ENCODE data around the gene PRPF6.
A peak's percentile ranks its signal among the peaks of the same experiment; 100 is the strongest.

Gene PRPF6

DNA sequence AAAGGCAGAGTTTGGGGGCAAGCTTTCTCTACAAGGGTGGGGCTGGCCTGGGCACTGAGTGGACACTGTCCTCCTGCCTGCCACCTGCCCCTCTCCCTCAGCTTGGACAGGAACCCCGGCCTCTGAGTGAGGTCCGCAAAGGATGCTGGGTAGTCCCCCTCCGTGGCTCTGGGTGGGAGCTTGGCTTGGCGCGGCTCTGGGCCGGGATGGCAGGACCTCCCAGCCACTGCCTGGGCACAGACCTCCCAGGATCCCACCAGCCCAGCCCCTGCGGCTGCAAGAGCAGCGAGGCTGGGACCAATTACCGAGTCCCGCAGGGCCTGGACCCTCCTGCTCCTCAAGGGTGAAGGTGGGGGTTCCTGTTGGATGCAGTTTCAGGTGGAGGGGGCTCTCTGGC lies 71.4 kb downstream of the PRPF6 start:
- no peak for DNase-seq

DNA sequence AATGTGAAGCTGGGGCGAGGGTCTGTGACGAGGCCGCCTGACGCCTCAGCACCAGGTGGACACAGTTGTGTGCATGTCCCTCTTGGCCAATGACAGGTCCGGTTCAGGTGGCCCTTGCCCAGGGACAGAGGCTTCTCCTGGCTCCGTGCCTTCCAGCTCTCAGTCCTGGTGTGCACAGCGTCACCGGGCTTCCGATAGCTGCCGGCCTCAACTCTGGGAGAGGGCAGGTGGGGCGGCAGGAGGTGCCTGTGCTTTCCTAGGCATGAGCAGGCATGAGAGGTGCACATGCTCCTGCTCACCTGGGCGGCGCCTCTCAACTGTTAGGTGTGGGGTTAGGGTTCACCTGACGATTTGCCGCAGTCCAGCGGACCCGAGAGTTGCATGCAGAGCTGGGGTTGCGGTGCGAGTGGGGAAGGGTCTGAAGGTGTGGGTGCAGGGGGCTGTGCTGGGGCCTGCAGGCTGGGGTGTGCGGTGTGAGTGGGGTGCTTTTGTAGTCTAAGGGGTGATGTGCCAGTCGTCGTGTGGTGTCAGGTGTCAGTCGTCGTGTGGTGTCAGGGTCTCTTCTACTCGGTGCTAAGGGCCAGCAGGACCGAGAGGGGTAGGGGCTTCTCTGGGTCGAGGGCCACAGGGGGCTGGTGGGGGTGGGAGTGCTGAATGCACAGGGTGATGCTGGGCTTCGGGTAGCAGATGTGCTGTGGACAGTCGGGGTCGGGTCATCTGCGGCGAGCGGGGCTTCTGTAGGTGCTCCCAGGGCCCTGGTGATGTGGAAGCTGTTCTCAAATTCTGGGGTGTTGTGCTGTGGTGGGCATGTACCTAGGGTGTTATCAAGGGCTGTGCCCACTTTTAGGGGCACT lies 72.3 kb downstream of the PRPF6 start:
- peak; percentile 60 for DNase-seq

DNA sequence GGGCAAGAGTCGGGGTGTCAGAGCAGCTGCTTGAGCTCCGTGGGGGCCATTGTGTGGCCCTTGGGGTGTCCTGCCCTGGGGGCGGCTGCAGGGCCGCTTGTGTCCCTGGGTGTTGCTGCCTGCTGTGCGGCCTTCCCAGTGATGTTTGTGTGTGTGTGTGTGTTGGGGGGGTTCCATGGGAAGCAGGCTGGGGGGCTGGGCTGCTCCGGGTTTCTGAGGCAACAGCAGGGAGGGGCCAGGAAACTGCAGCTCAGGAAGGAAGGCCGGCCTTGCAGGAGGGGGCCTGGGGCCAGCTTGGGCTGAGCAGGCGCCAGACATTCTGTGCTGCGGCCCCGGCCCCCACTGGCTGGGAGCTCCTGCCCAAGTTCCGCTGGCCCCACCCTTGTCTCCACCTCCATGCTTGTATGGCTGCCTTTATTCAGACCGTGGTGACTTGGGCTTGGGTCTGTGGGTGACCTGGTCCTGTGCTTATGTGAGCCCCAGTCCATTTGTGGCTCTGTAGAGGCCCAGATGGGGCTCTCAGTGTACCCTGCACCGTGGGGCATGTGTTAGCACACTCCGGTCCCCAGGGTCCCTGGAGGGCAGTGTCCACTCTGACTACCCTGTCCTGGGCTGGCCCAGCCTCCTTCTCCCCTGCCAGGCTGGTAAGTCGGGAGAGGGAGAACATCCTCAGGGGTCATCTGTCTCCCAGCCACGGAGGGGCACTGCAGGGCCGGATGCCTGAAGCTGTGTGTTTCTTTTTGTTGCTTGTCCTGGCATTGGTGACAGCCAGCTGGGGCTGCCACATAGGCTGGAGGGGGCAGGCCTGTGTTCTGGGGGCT lies 73.1 kb downstream of the PRPF6 start:
- DNase-seq: peak; percentile 64

DNA sequence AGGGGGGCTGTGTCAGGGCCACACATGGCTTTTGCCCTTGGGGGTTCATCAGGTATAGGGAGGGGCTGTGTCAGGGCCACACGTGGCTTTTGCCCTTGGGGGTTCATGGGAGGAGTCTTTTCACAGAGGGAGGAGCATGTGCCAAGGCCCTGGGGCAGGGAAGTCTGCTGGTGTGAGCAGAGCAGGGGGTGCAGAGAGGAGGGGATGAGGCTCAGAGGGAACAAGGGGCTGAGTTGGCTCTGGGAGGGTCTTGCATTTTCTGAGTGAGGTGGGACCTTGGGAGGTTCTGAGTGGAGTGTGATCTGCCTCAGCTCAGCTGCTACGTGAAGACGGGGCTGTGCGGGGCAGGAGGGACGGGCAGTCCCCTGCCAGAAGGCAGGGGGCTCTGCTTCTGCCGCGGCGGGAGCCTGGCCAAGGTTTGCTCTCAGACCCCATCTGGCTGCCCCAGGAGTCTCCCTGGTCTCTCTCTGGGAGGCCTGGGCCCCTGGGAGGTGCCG lies 74.5 kb downstream of the PRPF6 start:
- DNase-seq: no peak

DNA sequence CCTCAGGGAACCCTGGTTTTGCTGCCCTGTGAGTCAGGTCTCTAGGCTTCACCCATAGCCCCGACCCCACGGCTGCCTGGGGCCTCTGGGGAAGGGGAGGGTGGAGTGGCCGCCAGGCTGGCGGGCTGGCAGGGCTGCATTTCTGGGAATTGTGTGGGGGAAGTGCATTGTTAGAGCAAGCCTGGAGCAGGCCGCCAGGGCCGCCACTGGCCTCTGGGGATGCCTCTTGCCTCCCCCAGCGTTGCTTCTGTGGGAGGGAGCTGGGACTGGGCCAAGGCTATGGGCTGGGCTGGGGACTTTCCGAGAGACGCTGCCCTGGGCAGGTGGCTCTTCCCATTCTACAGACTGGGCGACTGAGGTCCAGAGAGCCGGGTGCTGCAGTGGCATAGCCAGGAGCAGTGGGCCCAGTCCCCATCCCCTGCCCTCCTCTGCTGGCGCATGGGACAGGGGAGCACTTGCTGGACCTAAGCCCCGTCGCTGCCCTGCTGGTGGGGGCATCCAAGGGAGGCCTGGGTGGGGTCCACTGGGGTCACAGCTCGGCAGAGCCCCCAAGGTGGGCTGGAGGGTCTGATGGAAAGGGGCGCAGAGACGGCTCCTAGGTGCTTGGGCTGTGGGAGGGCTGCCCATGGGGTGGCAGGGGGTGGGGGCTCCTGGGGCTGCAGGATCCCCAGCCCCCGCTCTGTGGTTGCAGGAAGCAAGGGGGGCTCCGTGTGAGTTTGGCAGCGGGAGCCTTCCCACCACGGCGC lies 75.1 kb downstream of the PRPF6 start:
- no peak for DNase-seq

DNA sequence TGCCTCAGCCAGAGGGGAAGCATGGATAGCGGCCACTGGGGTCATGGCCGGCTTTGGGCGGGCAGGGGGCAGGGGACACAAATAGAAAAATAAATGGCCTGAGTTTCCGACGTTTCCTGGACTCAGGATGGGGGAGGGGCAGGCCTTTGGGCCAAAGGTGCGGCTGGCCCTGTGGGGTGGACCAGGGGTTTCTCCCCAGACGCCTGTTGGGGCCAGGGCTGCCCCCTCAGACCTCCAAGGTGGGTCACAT lies 75.6 kb downstream of the PRPF6 start:
- no peak for DNase-seq

DNA sequence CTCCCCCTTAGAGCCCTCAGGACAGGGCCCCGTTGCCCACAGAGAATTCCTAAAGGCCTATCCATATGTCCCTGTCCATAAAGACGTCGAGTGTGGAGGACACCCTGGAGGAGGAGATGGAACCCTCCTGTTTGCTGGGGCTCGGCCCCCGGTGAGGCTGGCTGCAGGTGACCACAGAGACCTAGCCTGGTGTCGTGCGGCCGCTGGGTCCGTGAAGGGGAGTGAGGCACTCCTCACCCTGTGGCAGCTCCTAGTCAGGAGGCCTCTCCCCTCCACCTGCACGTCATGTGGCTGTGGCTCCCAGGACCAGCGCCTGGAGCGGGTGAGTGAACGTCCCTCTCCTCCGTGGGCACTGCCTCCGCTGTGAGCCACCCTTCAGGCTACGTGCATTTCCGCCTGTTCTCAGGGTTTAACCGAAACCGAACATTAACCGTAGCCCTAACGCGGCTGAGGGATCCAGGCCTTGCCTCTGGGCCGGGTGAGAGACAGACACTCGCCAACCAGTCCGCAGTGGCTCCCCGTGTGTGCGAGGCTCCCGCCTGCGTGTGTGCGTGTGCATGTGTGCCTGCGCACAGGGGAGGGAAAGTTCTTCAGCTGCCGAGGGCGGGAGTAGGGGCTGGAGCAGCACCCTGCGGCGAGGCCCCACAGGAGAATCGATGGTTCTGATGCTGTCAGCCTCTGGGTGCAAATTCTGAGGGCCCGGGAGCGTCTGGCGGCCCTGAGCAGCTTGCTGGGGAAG lies 76.1 kb downstream of the PRPF6 start:
- peak; percentile 81 for DNase-seq

DNA sequence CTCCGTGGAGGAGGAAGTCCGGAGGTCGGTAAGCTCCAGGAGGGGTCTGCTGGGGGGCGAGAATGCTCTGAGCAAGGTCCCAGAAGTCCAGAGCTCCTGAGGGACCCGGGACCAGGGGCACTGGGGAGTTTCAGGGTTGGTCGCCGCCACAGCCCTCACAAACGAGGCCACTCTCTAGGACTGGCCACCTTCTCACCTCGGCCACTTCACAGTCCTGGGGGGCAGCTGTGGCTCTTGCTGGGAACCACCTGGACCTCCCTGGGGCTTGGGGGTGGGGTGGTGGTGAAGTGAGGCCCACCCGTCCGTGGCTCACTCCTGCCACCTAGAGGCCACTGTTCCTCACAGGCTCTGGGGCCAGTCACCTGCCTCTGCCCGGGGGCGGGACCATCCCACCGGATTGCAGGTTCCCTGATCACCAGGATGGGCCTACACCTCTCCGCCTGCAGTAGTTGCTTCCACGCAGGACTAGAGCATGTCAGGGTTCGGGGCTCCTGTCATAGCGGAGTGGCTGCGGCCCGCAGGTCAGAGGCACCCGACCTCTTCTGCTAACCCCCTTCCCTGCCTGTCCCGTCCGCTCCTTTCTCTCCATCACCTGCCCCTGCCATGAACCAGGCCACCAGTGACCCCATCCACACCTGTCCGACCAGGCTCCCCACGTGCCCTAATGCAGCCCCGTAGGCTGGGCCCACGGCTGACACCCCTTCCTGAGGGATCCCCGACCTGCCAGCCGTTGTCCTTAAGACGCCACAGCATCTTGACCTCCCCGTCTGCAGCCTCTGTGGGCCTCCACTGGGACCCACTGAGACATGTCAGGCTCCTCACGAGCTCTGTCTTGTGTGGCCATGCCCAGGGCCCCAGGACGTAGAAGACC lies 76.9 kb downstream of the PRPF6 start:
- DNase-seq: peak; percentile 88

DNA sequence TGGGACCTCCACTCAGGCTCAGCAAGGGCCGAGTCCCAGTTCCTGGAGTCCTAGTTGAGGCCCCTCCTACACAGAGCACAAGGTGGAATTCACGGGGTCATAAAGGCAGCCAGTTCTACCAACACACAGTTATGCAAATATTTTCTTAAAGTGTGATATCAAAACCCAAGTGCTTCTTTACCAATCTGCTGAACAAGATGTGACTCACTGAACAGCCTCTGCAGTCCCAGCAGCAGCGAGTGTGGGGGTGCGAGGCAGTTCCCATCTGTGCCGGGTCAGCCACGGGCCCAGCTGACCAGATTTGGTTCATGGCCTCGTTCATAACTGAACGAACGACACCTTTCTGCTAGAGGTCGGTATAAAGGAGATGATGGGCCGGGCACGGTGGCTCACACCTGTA lies 77.6 kb downstream of the PRPF6 start:
- no peak for DNase-seq

DNA sequence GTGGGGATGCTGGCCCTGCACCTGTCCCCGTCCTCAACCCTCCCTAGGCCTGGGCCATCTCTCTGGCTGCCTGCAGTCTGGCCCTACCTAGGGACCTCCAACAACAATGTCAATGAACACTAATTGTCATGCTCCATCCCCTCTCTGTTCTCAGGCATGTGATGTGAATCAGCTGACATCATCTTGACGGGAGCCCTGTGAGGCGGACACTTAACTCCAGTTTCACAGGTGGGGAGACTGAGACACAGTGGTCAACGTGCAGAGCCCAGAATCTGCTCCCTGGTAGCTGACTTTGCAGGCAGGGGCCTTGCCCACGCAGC lies 81.3 kb downstream of the PRPF6 start:
- DNase-seq: no peak

DNA sequence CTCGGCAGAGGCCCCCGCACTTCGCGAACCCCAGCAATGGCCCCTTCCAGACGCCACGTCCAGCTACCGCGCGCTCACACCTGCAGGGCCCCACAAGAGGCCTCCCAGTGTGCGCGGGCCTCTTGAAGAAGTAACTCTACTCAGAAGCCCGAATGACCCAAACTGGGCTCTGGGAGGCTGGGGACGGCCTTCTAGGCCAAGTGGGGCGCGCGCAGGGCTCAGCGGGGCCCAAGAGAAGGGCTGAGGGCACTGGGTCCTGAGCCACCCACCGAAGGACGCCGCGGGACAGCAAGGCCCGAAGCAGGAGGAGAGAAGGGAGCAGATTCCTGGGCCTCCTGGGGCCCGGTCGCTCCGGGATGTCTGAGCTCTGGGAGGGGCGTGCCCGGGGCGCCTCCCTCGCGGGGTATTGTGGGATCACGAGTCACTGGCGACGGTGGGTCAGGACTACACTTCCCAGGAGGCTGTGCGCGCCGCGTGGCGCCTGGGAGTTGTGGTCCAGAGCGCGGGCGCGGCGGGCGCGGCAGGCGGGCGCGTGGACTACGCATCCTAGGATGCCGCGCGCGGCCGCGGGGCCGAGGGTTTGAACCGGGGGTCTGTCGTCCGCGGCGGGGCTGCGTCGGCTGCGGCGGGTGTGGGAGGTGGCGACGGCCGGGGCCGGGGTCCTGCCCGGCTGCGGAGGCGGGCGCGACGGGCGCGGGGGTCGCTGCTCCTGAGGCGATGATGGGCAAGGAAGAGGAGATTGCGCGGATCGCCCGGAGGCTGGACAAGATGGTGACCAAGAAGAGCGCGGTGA lies 81.9 kb downstream of the PRPF6 start, which contains the start of gene TCEA2:
TCEA2 (plus strand) TSS at position 603 of the 793 bp plus-strand sequence; CDS start at position 718, 115 bp downstream.
- peak; percentile 98 for DNase-seq

DNA sequence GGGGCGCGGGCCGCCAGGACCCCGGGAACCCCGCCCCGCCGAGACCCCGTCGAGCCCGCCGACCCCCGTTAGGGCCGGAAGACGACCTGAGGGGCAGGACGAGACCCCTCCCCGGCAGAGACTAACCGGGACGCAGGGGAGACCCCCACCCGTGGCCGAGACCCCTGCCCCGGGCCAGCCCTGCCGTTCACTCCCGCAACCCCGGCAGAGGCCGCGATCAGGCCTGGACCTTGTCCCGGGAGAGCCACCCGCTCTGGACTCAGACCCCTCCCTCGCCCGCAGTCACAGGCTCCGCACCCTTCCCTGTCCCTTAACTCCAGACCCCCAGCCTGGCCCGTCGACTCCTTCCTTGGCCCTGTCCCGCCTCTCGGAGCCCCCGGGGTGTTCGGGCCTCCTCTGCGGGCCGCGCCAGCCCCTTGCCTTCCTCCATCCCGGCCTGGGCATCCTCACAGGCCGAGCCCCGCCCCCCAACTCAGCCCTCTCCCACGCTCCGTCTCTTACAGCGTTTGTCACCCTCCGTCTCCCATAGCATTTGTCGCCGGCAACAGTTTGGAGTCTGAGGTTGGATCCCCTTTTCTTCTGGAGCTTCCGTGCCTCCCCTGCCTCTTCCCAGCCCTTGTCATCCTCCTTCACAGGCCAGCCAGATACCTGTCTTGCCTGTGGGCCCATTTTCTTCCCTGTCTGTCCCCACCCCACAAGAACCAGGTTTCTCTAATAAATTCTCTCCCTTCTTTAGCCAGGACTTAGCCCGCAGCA lies 82.6 kb downstream of the PRPF6 start:
- peak; percentile 60 for DNase-seq

DNA sequence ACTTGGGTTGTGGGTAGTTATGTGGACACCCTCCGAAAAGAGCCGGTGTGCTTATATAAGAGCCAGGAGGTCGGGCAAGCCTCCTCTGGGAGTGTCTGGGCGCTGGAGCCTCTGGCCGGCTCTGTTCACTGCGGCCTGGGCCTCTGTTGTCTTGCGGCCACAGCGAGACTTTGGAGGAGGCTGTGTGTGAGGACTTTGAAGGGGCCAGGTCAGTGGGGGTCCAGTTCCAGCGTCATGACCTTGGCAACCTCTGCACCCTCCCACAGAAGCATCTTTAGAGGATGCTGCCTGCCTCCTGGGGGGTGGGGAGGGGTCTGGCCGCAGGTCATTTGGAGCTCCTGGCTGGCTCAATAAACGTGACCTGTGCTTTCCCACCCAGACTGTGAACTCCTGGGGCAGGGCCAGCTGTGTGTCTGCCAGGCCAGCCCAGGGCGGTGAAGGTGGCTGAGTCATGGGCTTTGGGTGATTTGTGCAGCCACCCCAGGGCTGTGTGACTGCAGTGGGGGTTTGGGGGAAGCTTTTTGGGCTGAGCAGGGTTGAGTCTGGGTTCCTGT lies 83.3 kb downstream of the PRPF6 start:
- DNase-seq: peak; percentile 45

DNA sequence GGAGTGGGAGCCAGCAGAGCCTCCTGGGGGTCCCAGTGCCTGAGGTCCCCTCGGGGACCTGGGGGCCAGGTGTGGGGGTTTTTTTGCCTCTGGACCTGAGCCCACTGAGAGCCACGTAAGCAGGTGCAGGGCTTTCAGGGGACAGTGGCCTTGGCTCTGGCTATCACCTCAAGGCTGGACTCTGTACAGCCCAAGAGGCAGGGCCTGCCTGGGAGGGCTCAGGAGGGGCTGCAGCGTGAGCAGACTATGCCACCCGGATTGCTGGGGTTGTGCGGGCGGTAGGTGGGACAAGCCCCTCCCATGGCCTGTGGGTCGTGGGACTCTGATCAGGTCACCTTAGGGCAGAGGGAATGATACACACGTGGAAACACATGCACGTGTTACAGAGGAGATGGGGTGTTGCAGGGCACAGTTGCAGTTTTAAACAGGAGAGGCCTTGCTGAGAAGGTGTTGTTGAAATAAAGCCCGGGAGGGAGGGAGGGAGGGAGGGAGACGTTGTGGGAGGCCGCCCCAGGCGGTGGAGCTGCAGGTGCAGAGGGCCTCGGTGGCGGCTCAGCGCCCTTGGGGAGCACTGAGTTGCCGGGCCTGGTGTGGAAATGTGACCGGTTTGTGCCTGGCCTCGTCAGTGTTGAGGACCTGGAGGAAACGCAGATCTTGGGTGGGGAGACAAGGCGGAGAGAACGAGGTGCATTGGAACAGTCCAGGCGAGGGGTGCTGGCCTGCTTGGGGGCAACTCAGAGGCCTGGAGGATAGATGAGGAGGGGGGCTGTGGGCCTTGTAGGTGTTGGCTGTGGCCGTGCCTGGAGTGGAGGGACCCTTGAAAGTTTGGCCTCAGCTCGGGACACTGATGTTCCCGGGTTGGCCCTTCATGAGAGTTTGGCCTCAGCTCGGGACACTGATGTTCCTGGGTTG lies 84.4 kb downstream of the PRPF6 start:
- no peak for DNase-seq

DNA sequence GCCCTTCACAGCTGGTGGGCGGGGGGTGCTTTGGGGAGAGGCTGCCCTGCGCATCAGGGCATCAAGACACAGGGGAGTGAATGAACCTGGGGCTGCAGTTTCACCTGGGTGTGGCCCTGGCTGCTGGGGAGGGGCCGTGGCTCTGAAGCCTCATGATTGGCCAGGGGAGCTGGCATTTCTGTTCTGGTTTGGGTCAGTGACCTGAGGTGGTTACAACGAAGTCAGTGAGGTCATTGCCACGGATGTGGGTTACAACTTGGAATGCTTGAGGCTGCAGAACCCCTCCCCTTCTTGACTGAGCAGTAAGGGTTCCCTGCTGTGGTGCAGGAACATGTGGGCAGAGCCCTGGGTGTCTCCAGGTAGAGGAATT lies 85.0 kb downstream of the PRPF6 start:
- no peak for DNase-seq

DNA sequence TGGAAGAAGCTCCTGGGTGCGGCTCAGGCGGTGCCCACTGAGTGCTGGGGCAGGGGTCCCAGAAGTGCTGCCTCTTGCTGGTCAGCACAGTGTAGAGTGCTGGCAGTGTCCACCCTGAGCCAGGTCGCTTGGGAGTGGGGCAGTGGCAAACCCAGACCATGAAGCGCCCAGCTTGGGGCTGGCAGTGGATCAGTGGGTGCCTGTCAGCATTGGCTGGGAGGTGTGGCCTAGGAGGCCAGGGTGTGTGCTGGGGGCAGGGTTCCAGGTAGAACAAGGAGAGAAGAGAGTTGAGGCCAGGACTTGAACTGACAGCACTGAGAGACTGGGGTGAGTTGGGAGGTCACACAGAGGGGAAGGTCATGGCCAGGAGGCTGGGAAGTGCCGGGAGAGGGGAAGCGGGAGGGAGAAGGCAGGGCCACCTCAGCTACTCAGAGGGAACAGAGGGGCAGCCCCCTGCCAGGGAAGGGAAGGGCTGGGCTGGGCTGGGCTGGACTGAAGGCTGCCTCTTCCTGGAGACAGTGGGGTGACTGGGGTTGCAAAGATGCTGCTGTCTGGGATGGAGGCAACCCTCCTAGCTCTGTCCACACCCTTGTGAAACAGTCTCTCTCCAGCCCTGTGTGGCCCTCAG lies 86.2 kb downstream of the PRPF6 start:
- no peak for DNase-seq

DNA sequence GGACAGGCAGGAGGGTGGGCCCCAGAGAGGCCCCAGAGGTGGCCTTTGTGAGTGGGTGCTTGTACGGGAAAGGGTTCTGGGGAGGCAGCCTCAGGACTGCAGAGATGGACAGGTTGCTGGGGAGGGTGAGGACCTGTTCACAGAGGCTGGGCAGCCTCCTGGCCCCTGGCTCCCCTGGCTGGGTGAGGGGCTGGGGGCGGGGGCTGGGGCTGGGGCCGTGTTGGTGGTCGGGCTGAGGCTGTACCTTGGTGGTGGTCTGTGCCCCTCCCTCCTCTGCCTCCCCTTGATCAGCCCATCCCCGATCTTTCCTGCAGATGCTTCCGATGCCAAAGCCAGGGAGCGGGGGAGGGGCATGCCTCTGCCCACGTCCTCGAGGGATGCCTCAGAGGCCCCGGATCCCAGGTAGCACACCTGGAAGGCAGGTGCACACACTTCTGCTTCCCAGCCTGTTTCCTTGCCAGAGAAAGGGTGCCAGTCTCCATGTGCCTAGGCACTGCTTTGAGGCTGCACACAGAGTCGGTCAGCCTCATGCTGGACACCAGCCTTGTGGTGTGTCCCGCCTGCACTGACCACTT lies 86.9 kb downstream of the PRPF6 start:
- peak; percentile 50 for DNase-seq

Data from DMS53 (cell line).